ENCODE data around the gene MAD1L1. TPM values are rescaled to one million over a fixed set of nuclear protein-coding genes. Genes with fewer than 3 reads are reported as not detected.

The MAD1L1 gene
- total and polyA plus RNA-seq, 2 of the 8 experiments (the other 6 are each of a cell fraction or from before 2014, with no cell fraction given), result 40.4 to 44.6 TPM

- TF ChIP-seq CREB1 (IDR thresholded peaks at IDR 0.05) (no peak), SP4 (IDR thresholded peaks at IDR 0.05; ENCODE audit: low read length) (no peak), POLR2AphosphoS5 (IDR thresholded peaks at IDR 0.05; ENCODE audit: low read depth, low read length) (no peak), JUN (IDR thresholded peaks at IDR 0.05; ENCODE audit: low read depth, low read length) (no peak), GTF2F1 (IDR thresholded peaks at IDR 0.05; ENCODE audit: borderline replicate concordance, low read depth, low read length) (no peak), SRF (IDR thresholded peaks at IDR 0.05; ENCODE audit: low read depth, low read length) (no peak)
Observed at GRCh38 chr7:2125931-2126330, 106.8 kb downstream of the MAD1L1 start (continued).
